ENCODE measurements around the gene ZBTB3.

DNA sequence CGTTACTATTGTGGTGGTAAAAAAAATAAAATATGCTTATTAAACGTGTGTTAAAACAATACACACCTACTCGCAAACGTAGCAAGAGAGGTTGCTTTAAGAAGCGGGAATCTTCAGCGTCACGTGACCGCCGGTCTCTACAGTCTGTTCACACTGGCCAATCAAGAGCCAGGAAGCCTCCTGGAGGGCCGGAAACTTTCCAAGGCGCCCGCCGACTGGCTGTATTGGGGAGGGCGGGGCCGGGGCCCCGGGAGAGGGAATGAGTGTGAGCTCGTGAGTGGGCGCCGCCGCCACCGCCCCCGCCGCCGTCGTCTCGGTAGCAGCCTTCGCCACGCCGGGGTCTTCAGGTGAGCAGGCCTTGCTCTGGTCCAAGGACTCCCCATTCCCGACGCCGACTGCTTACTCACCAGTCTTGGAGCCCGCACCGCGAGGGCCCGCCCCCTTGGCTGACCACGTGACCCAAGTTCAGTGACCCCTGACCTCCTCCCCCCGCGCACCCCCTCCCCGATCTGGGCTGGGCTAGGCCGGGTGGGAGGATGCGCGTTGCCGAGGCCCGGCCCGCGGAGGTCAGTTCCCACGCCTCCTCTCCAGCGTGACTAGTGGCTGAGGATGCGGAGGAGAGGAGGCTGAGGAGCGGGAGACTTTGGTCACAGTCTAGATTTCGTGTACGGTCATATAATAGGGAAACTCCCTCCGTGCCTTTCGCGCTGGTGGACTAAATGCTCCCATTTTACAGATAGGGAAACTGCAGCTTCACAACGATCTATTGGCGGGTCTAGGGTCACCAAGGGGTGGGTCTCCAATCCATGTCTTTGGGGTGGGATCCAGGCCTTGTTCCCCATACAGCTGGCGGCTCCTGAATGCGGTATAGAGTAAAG is 17.4 kb upstream of the ZBTB3 start, which contains the start of gene TAF6L:
- TF ChIP-seq, protein P1, sequence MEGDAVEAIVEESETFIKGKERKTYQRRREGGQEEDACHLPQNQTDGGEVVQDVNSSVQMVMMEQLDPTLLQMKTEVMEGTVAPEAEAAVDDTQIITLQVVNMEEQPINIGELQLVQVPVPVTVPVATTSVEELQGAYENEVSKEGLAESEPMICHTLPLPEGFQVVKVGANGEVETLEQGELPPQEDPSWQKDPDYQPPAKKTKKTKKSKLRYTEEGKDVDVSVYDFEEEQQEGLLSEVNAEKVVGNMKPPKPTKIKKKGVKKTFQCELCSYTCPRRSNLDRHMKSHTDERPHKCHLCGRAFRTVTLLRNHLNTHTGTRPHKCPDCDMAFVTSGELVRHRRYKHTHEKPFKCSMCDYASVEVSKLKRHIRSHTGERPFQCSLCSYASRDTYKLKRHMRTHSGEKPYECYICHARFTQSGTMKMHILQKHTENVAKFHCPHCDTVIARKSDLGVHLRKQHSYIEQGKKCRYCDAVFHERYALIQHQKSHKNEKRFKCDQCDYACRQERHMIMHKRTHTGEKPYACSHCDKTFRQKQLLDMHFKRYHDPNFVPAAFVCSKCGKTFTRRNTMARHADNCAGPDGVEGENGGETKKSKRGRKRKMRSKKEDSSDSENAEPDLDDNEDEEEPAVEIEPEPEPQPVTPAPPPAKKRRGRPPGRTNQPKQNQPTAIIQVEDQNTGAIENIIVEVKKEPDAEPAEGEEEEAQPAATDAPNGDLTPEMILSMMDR (IDR thresholded peaks at IDR 0.05) = no peak
- no peak for TF ChIP-seq POLR2A (IDR thresholded peaks at IDR 0.05)
